Neural crest cell (in vitro differentiated cells): ENCODE results near the gene RNF141. TPM values are rescaled to one million over a fixed set of nuclear protein-coding genes. Genes with fewer than 3 reads are reported as not detected.

Source experiments
- DNase-seq: peaks from one replicate; pipeline ENCODE4 v3.0.0; 2021; ENCODE audit warnings: low read depth, mixed read lengths, low spot score
- H3K27ac Mint-ChIP-seq: one replicate; pipeline ENCODE4 v1.8.0; 2021; ENCODE audit warnings: mild to moderate bottlenecking, mixed read lengths; ENCODE audit not compliant: unreplicated experiment
- H3K27me3 Mint-ChIP-seq: 2 replicates; pipeline ENCODE4 v1.8.0; 2021; ENCODE audit warnings: low read depth, mild to moderate bottlenecking, mixed read lengths
- H3K36me3 Mint-ChIP-seq: 2 replicates; pipeline ENCODE4 v1.8.0; 2021; ENCODE audit warnings: low read depth, mild to moderate bottlenecking, mixed read lengths
- H3K4me1 Mint-ChIP-seq: 2 replicates; pipeline ENCODE4 v1.8.0; 2021; ENCODE audit warnings: mixed read lengths
- H3K4me3 Mint-ChIP-seq: one replicate; pipeline ENCODE4 v1.8.0; 2021; ENCODE audit warnings: mild to moderate bottlenecking, mixed read lengths
- H3K9me3 Mint-ChIP-seq: 2 replicates; pipeline ENCODE4 v1.8.0; 2021; ENCODE audit warnings: mixed read lengths
- total RNA-seq: library from RNA; stranded (reverse); gene quantifications from 2 replicates; pipeline ENCODE4 v1.2.1, GENCODE V29; 2021
- TF ChIP-seq, protein P1 (sequence below): fragments of 200-600 bp; sonication (generic); conservative IDR thresholded peaks from 2 replicates; pipeline ENCODE4 v1.5.0; 2021; ENCODE audit warnings: antibody characterized with exemption, mild to moderate bottlenecking

The RNF141 gene
- total RNA-seq, 1 donor from 2014 or later = 33.0 TPM

GRCh38 chr11:10518123-10518522 is 22.9 kb downstream of the RNF141 start:
- TF ChIP-seq, protein P1, sequence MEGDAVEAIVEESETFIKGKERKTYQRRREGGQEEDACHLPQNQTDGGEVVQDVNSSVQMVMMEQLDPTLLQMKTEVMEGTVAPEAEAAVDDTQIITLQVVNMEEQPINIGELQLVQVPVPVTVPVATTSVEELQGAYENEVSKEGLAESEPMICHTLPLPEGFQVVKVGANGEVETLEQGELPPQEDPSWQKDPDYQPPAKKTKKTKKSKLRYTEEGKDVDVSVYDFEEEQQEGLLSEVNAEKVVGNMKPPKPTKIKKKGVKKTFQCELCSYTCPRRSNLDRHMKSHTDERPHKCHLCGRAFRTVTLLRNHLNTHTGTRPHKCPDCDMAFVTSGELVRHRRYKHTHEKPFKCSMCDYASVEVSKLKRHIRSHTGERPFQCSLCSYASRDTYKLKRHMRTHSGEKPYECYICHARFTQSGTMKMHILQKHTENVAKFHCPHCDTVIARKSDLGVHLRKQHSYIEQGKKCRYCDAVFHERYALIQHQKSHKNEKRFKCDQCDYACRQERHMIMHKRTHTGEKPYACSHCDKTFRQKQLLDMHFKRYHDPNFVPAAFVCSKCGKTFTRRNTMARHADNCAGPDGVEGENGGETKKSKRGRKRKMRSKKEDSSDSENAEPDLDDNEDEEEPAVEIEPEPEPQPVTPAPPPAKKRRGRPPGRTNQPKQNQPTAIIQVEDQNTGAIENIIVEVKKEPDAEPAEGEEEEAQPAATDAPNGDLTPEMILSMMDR = no peak
- no peak overlapping the region for H3K27ac Mint-ChIP-seq
- DNase-seq = no peak

DNA sequence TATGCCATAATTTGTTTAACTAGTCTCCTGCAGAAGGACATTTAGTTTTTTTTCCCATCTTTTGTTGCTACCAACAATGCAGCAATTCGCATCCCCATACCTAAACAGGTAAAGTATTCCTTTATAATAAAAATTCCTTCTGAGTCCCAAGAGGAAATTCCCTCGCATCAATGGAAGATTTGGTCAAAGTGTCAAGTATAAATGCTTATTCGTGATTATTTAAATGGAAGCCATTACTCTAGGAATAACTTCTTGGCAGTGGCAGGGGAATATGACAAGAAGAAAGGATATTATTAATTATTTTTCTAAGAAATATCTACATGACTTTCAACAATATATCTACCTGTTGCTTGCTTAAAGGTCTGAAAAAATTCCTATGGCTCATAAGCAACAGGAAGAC is 25.6 kb downstream of the RNF141 start:
- TF ChIP-seq, protein P1 = no peak
- no peak overlapping the region for H3K27ac Mint-ChIP-seq
- H3K4me3 Mint-ChIP-seq = no peak overlapping the region
- peaks cover 28% of the 10 kb centered on the region for H3K4me1 Mint-ChIP-seq
- H3K9me3 Mint-ChIP-seq = no peaks in the 10 kb centered on the region
- peaks cover 3% of the 10 kb centered on the region for H3K36me3 Mint-ChIP-seq
- no peaks in the 10 kb centered on the region for H3K27me3 Mint-ChIP-seq
- DNase-seq = no peak

More at GRCh38 chr11:10518123-10518522, 22.9 kb downstream of the RNF141 start:
- H3K27me3 Mint-ChIP-seq = no peaks in the 10 kb centered on the region
- H3K4me3 Mint-ChIP-seq = no peak overlapping the region
- H3K4me1 Mint-ChIP-seq = peaks cover 21% of the 10 kb centered on the region
- H3K36me3 Mint-ChIP-seq = no peaks in the 10 kb centered on the region
- H3K9me3 Mint-ChIP-seq = no peaks in the 10 kb centered on the region

DNA sequence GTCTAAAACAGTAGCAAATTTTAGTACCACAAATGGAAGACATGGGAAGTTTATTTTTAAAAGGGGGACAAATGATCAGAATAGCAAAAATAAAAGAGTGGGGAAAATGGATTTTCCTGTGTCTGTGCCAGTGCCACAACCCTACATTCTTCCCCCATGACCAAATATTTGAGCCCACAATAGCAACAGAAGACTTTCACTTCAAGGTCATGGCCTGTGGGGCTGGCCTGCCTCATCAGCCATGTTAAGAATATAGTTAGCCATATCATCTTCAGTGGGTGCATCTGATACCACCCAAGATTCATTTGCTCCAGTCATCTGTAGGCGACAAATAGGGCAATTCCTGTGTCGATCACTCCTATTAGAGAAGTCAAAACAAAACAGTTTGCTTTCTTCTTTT is 26.3 kb downstream of the RNF141 start:
- H3K27ac Mint-ChIP-seq = no peak overlapping the region
- H3K4me3 Mint-ChIP-seq = no peak overlapping the region
- H3K9me3 Mint-ChIP-seq = no peaks in the 10 kb centered on the region
- peaks cover 28% of the 10 kb centered on the region for H3K4me1 Mint-ChIP-seq
- H3K36me3 Mint-ChIP-seq = peaks cover 3% of the 10 kb centered on the region
- no peaks in the 10 kb centered on the region for H3K27me3 Mint-ChIP-seq
- no peak for DNase-seq
- TF ChIP-seq, protein P1 = no peak

GRCh38 chr11:10514202-10514601 is 26.8 kb downstream of the RNF141 start:
- peaks cover 3% of the 10 kb centered on the region for H3K36me3 Mint-ChIP-seq
- H3K27me3 Mint-ChIP-seq = no peaks in the 10 kb centered on the region
- no peak overlapping the region for H3K4me3 Mint-ChIP-seq
- no peak for DNase-seq
- H3K4me1 Mint-ChIP-seq = peaks cover 28% of the 10 kb centered on the region
- no peak overlapping the region for H3K27ac Mint-ChIP-seq
- H3K9me3 Mint-ChIP-seq = no peaks in the 10 kb centered on the region
- TF ChIP-seq, protein P1 = peak; percentile 65

DNA sequence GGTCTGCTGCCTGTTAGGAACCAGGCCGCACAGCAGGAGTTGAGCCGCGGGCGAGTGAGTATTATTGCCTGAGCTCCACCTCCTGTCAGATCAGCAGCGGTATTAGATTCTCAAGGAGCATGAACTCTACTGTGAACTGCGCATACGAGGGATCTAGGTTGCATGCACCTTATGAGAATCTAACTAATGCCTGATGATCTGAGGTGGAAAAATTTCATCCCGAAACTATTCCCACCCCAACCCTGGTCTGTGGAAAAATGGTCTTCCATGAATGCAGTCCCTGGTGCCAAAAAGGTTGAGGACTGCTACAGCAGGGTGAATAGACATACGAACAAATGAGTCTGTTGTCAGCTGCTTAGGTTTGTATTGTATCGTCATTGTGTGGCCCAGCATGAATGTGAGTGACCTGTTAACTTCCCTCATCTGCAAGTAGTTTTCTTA is 29.8 kb downstream of the RNF141 start:
- peaks cover 3% of the 10 kb centered on the region for H3K36me3 Mint-ChIP-seq
- DNase-seq = no peak
- peaks cover 25% of the 10 kb centered on the region for H3K4me1 Mint-ChIP-seq
- no peaks in the 10 kb centered on the region for H3K27me3 Mint-ChIP-seq
- H3K9me3 Mint-ChIP-seq = no peaks in the 10 kb centered on the region
- no peak overlapping the region for H3K4me3 Mint-ChIP-seq
- TF ChIP-seq, protein P1 = no peak
- H3K27ac Mint-ChIP-seq = no peak overlapping the region

GRCh38 chr11:10506008-10506370 is 35.0 kb downstream of the RNF141 start:
- H3K9me3 Mint-ChIP-seq = peaks cover 2% of the 10 kb centered on the region
- TF ChIP-seq, protein P1 = no peak
- peaks cover 29% of the 10 kb centered on the region for H3K4me1 Mint-ChIP-seq
- peaks cover 3% of the 10 kb centered on the region for H3K36me3 Mint-ChIP-seq
- no peak for DNase-seq
- H3K27ac Mint-ChIP-seq = no peak overlapping the region
- H3K27me3 Mint-ChIP-seq = no peaks in the 10 kb centered on the region
- H3K4me3 Mint-ChIP-seq = no peak overlapping the region
